DND-41 (cell line): ENCODE results near the gene MCCC2.
"Not testable (repeated sequence)": the region's sequence is repeated elsewhere in the genome, so short reads cannot be mapped to it uniquely, and the experiment has no call there.

ENCODE experiments used
- ATAC-seq: fragments of 200-7000 bp; cut with Tn5 transposase; 3 replicates; pipeline ENCODE4 v1.9.1; 2021; ENCODE audit warnings: low read depth; ENCODE audit not compliant: insufficient read depth
- DNase-seq: peaks from one replicate; pipeline ENCODE4 v3.0.0-alpha.2; 2020
- H2AFZ ChIP-seq: 2 replicates; pipeline ENCODE4 v1.6.0; 2012; ENCODE audit warnings: low read depth, low read length
- H3K27ac ChIP-seq: 2 replicates; pipeline ENCODE4 v1.5.1; 2012; ENCODE audit warnings: low read length, inconsistent platforms
- H3K27me3 ChIP-seq: fragments of 200-600 bp; sonication (generic); 2 replicates; pipeline ENCODE4 v1.6.0; 2012; ENCODE audit warnings: low read length, mild to moderate bottlenecking, inconsistent platforms; ENCODE audit not compliant: insufficient read depth, poor library complexity
- H3K36me3 ChIP-seq: 2 replicates; pipeline ENCODE4 v1.5.1; 2012; ENCODE audit warnings: low read length, inconsistent platforms; ENCODE audit not compliant: insufficient read depth
- H3K4me1 ChIP-seq: 2 replicates; pipeline ENCODE4 v1.5.1; 2012; ENCODE audit warnings: mild to moderate bottlenecking, low read length; ENCODE audit not compliant: insufficient read depth
- H3K4me2 ChIP-seq: 2 replicates; pipeline ENCODE4 v1.6.0; 2012; ENCODE audit warnings: mild to moderate bottlenecking, moderate library complexity, low read length, inconsistent platforms; ENCODE audit not compliant: insufficient read depth
- H3K4me3 ChIP-seq, 2 experiments: fragments of 200-600 bp in 1 of 2; shearing (Covaris generic) in 1 of 2; 2 replicates each; pipeline ENCODE4 v1.5.1; 2012 to 2016; ENCODE audit warnings: inconsistent platforms in 2 of 2, low read length in 2 of 2, mild to moderate bottlenecking in 2 of 2, low read depth in 1 of 2, moderate library complexity in 1 of 2
- H3K79me2 ChIP-seq: 2 replicates; pipeline ENCODE4 v1.6.0; 2012; ENCODE audit warnings: low read length, inconsistent platforms; ENCODE audit not compliant: insufficient read depth
- H3K9ac ChIP-seq: 2 replicates; pipeline ENCODE4 v1.6.0; 2012; ENCODE audit warnings: low read depth, mild to moderate bottlenecking, inconsistent platforms, low read length, moderate library complexity
- H3K9me3 ChIP-seq: 2 replicates; pipeline ENCODE4 v1.5.1; 2012; ENCODE audit warnings: low read length, moderate library complexity, mild to moderate bottlenecking, inconsistent platforms; ENCODE audit not compliant: insufficient read depth, severe bottlenecking
- H4K20me1 ChIP-seq: 2 replicates; pipeline ENCODE4 v1.6.0; 2012; ENCODE audit warnings: low read length; ENCODE audit not compliant: insufficient read depth
- EZH2 ChIP-seq: IDR thresholded peaks from 3 replicates; pipeline ENCODE4 v1.6.1; 2012; ENCODE audit warnings: borderline replicate concordance, low read depth, mild to moderate bottlenecking, moderate library complexity, low read length, inconsistent platforms; ENCODE audit not compliant: severe bottlenecking
- TF ChIP-seq, protein P1 (sequence below): IDR thresholded peaks from 2 replicates; pipeline ENCODE4 v1.5.1; 2012; ENCODE audit warnings: borderline replicate concordance, low read length, moderate library complexity, mild to moderate bottlenecking; ENCODE audit not compliant: poor library complexity, severe bottlenecking; ENCODE audit errors: extremely low read depth

MCCC2 gene

DNA sequence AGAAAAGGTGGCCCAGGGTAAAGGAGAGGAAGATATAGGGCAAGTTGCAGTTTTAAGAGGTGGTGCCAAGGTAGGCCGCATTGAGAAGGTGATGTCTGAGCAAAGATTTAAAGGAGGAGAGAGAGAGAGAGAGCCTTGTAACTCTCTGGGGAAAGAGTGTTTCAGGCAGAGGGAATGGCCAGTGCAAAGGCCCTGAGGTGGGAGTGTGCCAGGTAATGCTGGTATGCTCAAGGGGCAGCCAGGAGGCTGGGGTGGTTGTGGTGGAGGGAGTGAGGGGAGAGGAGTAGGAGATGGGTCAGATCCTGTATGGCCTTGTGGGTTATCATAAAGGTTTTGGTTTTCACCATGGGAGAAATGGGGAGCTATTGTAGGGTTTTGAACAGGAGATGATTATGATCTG is 9.9 kb downstream of the MCCC2 start:
- Histone ChIP-seq H3K27me3 (no peaks in the 10 kb centered on the region), H3K36me3 (peaks cover 70% of the 10 kb centered on the region), H2AFZ (no peak overlapping the region), H3K79me2 (peaks cover 19% of the 10 kb centered on the region; the same call in 1 of the 2 replicates), H3K4me3 (no peak overlapping the region), H3K9ac (no peak overlapping the region), H3K4me2 (no peak overlapping the region), H3K4me1 (peaks cover 13% of the 10 kb centered on the region), H3K27ac (no peak overlapping the region), H3K9me3 (no peaks in the 10 kb centered on the region), H4K20me1 (no peaks in the 10 kb centered on the region)
- TF ChIP-seq, protein P1, sequence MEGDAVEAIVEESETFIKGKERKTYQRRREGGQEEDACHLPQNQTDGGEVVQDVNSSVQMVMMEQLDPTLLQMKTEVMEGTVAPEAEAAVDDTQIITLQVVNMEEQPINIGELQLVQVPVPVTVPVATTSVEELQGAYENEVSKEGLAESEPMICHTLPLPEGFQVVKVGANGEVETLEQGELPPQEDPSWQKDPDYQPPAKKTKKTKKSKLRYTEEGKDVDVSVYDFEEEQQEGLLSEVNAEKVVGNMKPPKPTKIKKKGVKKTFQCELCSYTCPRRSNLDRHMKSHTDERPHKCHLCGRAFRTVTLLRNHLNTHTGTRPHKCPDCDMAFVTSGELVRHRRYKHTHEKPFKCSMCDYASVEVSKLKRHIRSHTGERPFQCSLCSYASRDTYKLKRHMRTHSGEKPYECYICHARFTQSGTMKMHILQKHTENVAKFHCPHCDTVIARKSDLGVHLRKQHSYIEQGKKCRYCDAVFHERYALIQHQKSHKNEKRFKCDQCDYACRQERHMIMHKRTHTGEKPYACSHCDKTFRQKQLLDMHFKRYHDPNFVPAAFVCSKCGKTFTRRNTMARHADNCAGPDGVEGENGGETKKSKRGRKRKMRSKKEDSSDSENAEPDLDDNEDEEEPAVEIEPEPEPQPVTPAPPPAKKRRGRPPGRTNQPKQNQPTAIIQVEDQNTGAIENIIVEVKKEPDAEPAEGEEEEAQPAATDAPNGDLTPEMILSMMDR: no peak
- TF ChIP-seq EZH2: no peak
- no peak for ATAC-seq
- no peak for DNase-seq

DNA sequence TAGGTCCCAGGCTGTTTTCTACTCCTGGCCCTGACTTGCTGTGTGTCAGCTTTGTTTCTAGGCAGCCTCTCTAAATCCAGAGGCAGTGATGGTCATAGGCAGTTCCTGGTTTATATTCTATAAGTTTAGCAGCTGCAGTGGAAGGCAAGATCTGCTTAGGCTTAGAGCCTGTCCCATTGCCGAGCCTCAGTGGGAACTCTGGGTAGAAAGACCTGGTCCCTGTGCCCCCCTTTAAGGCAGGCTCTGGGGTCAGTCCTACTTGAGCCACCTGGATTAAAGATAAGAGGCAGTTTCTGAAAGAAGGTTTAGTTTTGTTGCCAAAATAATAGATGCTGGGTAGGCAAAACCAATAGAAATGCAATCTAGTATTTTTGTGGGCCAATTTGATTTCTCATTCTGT is 13.6 kb downstream of the MCCC2 start:
- Histone ChIP-seq H3K4me1 (peaks cover 13% of the 10 kb centered on the region), H3K36me3 (peaks cover 78% of the 10 kb centered on the region), H3K79me2 (no peaks in the 10 kb centered on the region), H3K27me3 (no peaks in the 10 kb centered on the region), H3K9ac (no peak overlapping the region), H3K4me3 (no peak overlapping the region), H3K9me3 (no peaks in the 10 kb centered on the region), H3K27ac (no peak overlapping the region), H2AFZ (no peak overlapping the region), H3K4me2 (no peak overlapping the region), H4K20me1 (no peaks in the 10 kb centered on the region)
- no peak for DNase-seq
- no peak for ATAC-seq
- TF ChIP-seq EZH2: no peak
- TF ChIP-seq, protein P1: no peak

DNA sequence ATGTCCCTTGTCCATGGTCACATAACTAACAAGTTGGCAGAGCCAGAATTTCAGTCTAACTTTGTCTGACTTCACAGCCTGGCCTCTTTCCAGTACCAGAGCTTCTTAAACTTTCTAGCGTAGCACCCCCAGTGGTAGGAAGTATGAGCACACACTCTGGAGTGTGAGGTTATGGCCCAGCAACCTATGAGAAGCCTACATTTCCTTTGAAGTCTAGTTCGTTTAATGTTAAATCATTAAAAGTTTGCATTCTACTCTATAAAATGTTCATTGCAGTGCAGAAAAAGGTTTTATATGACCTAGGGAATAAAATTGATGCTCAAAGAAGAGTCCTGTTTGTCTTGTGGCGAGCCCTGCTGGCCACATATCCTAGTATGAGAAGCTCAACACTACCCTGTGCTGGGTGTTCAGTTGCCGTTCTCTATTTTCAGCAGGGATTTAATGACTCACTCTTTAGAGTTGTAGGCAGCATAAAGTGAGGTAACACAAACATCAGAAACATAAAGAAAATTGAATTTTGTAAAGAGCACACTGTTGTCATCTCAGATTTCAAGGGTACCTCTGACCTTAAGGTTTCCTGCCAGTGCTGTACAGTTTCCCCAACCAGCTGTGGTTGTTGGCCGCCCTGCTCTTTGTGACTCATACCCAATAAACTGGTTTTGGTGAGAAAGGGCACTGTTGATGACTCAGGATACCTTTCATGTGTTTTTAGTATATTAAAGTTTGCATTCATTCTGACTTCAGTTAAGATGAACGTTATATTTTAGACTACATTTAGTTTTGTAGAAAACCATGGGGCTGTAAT is 14.3 kb downstream of the MCCC2 start:
- no peak overlapping the region for H3K4me3 ChIP-seq
- H3K4me1 ChIP-seq: peaks cover 13% of the 10 kb centered on the region
- DNase-seq (peak; percentile 61), ATAC-seq (peak; percentile 93)
- H3K9me3 ChIP-seq: no peaks in the 10 kb centered on the region
- no peaks in the 10 kb centered on the region for H4K20me1 ChIP-seq
- peak overlapping the region; percentile 49 for H3K27ac ChIP-seq
- H3K9ac ChIP-seq: no peak overlapping the region
- no peaks in the 10 kb centered on the region for H3K79me2 ChIP-seq
- TF ChIP-seq, protein P1: peak; percentile 82
- no peak for TF ChIP-seq EZH2
- H3K27me3 ChIP-seq: no peaks in the 10 kb centered on the region
- no peak overlapping the region for H2AFZ ChIP-seq
- no peak overlapping the region for H3K4me2 ChIP-seq
- H3K36me3 ChIP-seq: peaks cover 74% of the 10 kb centered on the region

DNA sequence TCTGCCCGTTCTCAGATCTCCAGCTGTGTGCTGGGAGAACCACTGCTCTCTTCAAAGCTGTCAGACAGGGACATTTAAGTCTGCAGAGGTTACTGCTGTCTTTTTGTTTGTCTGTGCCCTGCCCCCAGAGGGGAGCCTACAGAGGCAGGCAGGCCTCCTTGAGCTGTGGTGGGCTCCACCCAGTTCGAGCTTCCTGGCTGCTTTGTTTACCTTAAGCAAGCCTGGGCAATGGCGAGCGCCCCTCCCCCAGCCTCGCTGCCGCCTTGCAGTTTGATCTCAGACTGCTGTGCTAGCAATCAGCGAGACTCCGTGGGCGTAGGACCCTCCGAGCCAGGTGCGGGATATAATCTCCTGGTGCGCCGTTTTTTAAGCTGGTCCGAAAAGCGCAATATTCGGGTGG is 22.8 kb downstream of the MCCC2 start:
- DNase-seq, H3K4me3 ChIP-seq, H3K79me2 ChIP-seq, H3K9ac ChIP-seq, H3K9me3 ChIP-seq, H4K20me1 ChIP-seq, H3K4me2 ChIP-seq, H2AFZ ChIP-seq, H3K27ac ChIP-seq, H3K4me1 ChIP-seq, H3K27me3 ChIP-seq, ATAC-seq: not testable (repeated sequence)
- H3K36me3 ChIP-seq: peaks cover 27% of the 10 kb centered on the region
